ENCODE data around the gene GIGYF2. TPM values are rescaled to one million over a fixed set of nuclear protein-coding genes. Genes with fewer than 3 reads are reported as not detected.

Gene GIGYF2
- total and polyA plus RNA-seq, 2 of the 13 experiments (the other 11 are each of a cell fraction or from before 2014, with no cell fraction given): 44.9 to 73.5 TPM

GRCh38 chr2:232870018-232870765, 173.1 kb downstream of the GIGYF2 start, which contains the start of gene SNORC (continued):
- no peak for TF ChIP-seq ZBTB40 (IDR thresholded peaks at IDR 0.05)
- no peak for TF ChIP-seq ZBTB40 (CRISPR knock-in tag; IDR thresholded peaks at IDR 0.05)
- no peak for TF ChIP-seq MXD3 (CRISPR knock-in tag; IDR thresholded peaks at IDR 0.05)
- no peak for TF ChIP-seq HDAC2 (CRISPR knock-in tag; IDR thresholded peaks at IDR 0.05)
- no peak for TF ChIP-seq CREBL2 (CRISPR knock-in tag; IDR thresholded peaks at IDR 0.05; ENCODE audit: borderline replicate concordance)
- TF ChIP-seq RFXANK (CRISPR knock-in tag; IDR thresholded peaks at IDR 0.05): no peak
- no peak for TF ChIP-seq TCF7L2 (IDR thresholded peaks at IDR 0.05; ENCODE audit: low read depth, low read length)
- TF ChIP-seq ZNF446 (CRISPR knock-in tag; IDR thresholded peaks at IDR 0.05): no peak
- peak; percentile 1 for TF ChIP-seq ZFX (CRISPR knock-in tag; IDR thresholded peaks at IDR 0.05; ENCODE audit: low read depth)
- no peak for TF ChIP-seq ATF3 (CRISPR knock-in tag; IDR thresholded peaks at IDR 0.05)
- no peak for TF ChIP-seq PRPF4 (IDR thresholded peaks at IDR 0.05; ENCODE audit: low read depth, low read length, poor library complexity, severe bottlenecking)
- no peak for TF ChIP-seq ZNF142 (CRISPR knock-in tag; IDR thresholded peaks at IDR 0.05)
